ENCODE measurements around the gene PRKCE. TPM values are rescaled to one million over a fixed set of nuclear protein-coding genes. Genes with fewer than 3 reads are reported as not detected.

The PRKCE gene
- total and polyA plus RNA-seq, 2 of the 8 experiments (the other 6 are each of a cell fraction or from before 2014, with no cell fraction given): 0.54 to 2.1 TPM

DNA sequence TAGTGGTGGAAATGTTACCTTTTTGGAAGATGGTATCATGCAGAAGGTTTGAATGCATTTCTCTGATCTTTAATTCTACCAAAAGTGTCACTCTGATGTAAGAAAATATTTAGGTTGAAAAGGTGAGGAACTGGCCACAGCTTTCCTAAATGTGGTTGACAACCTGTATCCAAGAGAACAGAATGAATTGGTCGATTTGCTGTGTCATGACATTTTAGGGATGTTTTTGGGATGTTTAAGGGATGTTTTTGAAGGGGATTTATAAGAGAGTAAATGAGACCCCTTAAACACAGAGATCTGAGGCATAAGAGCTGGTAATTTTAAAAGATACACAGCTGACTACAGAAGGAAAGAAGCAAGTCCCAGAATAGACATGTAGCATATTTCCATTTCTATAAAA is 375.0 kb downstream of the PRKCE start (continued):
- TF ChIP-seq, protein P1, sequence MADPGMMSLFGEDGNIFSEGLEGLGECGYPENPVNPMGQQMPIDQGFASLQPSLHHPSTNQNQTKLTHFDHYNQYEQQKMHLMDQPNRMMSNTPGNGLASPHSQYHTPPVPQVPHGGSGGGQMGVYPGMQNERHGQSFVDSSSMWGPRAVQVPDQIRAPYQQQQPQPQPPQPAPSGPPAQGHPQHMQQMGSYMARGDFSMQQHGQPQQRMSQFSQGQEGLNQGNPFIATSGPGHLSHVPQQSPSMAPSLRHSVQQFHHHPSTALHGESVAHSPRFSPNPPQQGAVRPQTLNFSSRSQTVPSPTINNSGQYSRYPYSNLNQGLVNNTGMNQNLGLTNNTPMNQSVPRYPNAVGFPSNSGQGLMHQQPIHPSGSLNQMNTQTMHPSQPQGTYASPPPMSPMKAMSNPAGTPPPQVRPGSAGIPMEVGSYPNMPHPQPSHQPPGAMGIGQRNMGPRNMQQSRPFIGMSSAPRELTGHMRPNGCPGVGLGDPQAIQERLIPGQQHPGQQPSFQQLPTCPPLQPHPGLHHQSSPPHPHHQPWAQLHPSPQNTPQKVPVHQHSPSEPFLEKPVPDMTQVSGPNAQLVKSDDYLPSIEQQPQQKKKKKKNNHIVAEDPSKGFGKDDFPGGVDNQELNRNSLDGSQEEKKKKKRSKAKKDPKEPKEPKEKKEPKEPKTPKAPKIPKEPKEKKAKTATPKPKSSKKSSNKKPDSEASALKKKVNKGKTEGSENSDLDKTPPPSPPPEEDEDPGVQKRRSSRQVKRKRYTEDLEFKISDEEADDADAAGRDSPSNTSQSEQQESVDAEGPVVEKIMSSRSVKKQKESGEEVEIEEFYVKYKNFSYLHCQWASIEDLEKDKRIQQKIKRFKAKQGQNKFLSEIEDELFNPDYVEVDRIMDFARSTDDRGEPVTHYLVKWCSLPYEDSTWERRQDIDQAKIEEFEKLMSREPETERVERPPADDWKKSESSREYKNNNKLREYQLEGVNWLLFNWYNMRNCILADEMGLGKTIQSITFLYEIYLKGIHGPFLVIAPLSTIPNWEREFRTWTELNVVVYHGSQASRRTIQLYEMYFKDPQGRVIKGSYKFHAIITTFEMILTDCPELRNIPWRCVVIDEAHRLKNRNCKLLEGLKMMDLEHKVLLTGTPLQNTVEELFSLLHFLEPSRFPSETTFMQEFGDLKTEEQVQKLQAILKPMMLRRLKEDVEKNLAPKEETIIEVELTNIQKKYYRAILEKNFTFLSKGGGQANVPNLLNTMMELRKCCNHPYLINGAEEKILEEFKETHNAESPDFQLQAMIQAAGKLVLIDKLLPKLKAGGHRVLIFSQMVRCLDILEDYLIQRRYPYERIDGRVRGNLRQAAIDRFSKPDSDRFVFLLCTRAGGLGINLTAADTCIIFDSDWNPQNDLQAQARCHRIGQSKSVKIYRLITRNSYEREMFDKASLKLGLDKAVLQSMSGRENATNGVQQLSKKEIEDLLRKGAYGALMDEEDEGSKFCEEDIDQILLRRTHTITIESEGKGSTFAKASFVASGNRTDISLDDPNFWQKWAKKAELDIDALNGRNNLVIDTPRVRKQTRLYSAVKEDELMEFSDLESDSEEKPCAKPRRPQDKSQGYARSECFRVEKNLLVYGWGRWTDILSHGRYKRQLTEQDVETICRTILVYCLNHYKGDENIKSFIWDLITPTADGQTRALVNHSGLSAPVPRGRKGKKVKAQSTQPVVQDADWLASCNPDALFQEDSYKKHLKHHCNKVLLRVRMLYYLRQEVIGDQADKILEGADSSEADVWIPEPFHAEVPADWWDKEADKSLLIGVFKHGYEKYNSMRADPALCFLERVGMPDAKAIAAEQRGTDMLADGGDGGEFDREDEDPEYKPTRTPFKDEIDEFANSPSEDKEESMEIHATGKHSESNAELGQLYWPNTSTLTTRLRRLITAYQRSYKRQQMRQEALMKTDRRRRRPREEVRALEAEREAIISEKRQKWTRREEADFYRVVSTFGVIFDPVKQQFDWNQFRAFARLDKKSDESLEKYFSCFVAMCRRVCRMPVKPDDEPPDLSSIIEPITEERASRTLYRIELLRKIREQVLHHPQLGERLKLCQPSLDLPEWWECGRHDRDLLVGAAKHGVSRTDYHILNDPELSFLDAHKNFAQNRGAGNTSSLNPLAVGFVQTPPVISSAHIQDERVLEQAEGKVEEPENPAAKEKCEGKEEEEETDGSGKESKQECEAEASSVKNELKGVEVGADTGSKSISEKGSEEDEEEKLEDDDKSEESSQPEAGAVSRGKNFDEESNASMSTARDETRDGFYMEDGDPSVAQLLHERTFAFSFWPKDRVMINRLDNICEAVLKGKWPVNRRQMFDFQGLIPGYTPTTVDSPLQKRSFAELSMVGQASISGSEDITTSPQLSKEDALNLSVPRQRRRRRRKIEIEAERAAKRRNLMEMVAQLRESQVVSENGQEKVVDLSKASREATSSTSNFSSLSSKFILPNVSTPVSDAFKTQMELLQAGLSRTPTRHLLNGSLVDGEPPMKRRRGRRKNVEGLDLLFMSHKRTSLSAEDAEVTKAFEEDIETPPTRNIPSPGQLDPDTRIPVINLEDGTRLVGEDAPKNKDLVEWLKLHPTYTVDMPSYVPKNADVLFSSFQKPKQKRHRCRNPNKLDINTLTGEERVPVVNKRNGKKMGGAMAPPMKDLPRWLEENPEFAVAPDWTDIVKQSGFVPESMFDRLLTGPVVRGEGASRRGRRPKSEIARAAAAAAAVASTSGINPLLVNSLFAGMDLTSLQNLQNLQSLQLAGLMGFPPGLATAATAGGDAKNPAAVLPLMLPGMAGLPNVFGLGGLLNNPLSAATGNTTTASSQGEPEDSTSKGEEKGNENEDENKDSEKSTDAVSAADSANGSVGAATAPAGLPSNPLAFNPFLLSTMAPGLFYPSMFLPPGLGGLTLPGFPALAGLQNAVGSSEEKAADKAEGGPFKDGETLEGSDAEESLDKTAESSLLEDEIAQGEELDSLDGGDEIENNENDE (IDR thresholded peaks at IDR 0.05; ENCODE audit: insufficient replicate concordance, low read length): no peak
- TF ChIP-seq JUN (IDR thresholded peaks at IDR 0.05; ENCODE audit: low read depth, low read length): no peak
- no peak for TF ChIP-seq RNF2 (IDR thresholded peaks at IDR 0.05; ENCODE audit: borderline replicate concordance, low read depth, low read length, missing control alignments, poor library complexity, severe bottlenecking)
- no peak for TF ChIP-seq TEAD4 (IDR thresholded peaks at IDR 0.05; ENCODE audit: low read depth, low read length)
- TF ChIP-seq SP1 (IDR thresholded peaks at IDR 0.05; ENCODE audit: low read depth, low read length): no peak
